Measurements from ENCODE around the gene TTC7B.
A peak's percentile ranks its signal among the peaks of the same experiment; 100 is the strongest.
"Not testable (repeated sequence)": the region's sequence is repeated elsewhere in the genome, so short reads cannot be mapped to it uniquely, and the experiment has no call there.

TTC7B gene

GRCh38 chr14:90842726-90843125 is 26.5 kb upstream of the TTC7B start:
- Mint-ChIP-seq H3K9me3 (no peaks in the 10 kb centered on the region), H3K4me1 (no peaks in the 10 kb centered on the region), H3K4me3 (no peak overlapping the region), H3K27me3 (no peaks in the 10 kb centered on the region), H3K27ac (no peak overlapping the region), H3K36me3 (peaks cover 9% of the 10 kb centered on the region)
- DNase-seq (ENCODE audit: low spot score in 2 of 2) (no peak), ATAC-seq (ENCODE audit: low read depth) (peak; percentile 29)

GRCh38 chr14:90840667-90841066 is 24.4 kb upstream of the TTC7B start:
- DNase-seq (ENCODE audit: low spot score in 2 of 2); H3K36me3 Mint-ChIP-seq; H3K4me3 Mint-ChIP-seq; H3K27me3 Mint-ChIP-seq; H3K4me1 Mint-ChIP-seq; H3K27ac Mint-ChIP-seq; ATAC-seq (ENCODE audit: low read depth); H3K9me3 Mint-ChIP-seq: not testable (repeated sequence)

- H3K9me3 Mint-ChIP-seq = no peaks in the 10 kb centered on the region
- peaks cover 4% of the 10 kb centered on the region for H3K4me1 Mint-ChIP-seq
- no peaks in the 10 kb centered on the region for H3K36me3 Mint-ChIP-seq
- no peak for DNase-seq (ENCODE audit: low spot score in 2 of 2)
- H3K27ac Mint-ChIP-seq = no peak overlapping the region
- no peak overlapping the region for H3K4me3 Mint-ChIP-seq
- H3K27me3 Mint-ChIP-seq = no peaks in the 10 kb centered on the region
- ATAC-seq (ENCODE audit: low read depth) = no peak
These were observed 23.6 kb upstream of the TTC7B start for GRCh38 chr14:90839889-90840266.

GRCh38 chr14:90839024-90839888 is 23.0 kb upstream of the TTC7B start:
- DNase-seq (ENCODE audit: low spot score in 2 of 2) (no peak), ATAC-seq (ENCODE audit: low read depth) (no peak)
- H3K27ac Mint-ChIP-seq = no peak overlapping the region
- no peaks in the 10 kb centered on the region for H3K9me3 Mint-ChIP-seq
- peaks cover 4% of the 10 kb centered on the region for H3K4me1 Mint-ChIP-seq
- no peaks in the 10 kb centered on the region for H3K27me3 Mint-ChIP-seq
- H3K36me3 Mint-ChIP-seq = no peaks in the 10 kb centered on the region
- no peak overlapping the region for H3K4me3 Mint-ChIP-seq

GRCh38 chr14:90838531-90838930 is 22.3 kb upstream of the TTC7B start:
- not testable (repeated sequence) for H3K4me3 Mint-ChIP-seq; ATAC-seq (ENCODE audit: low read depth); H3K9me3 Mint-ChIP-seq; H3K4me1 Mint-ChIP-seq; H3K27me3 Mint-ChIP-seq; H3K27ac Mint-ChIP-seq; DNase-seq (ENCODE audit: low spot score in 2 of 2); H3K36me3 Mint-ChIP-seq

GRCh38 chr14:90837355-90837754 is 21.1 kb upstream of the TTC7B start:
- DNase-seq (ENCODE audit: low spot score in 2 of 2) (no peak), ATAC-seq (ENCODE audit: low read depth) (no peak)
- H3K36me3 Mint-ChIP-seq = no peaks in the 10 kb centered on the region
- no peak overlapping the region for H3K4me3 Mint-ChIP-seq
- no peaks in the 10 kb centered on the region for H3K27me3 Mint-ChIP-seq
- H3K9me3 Mint-ChIP-seq = peaks cover 1% of the 10 kb centered on the region
- no peak overlapping the region for H3K27ac Mint-ChIP-seq
- peaks cover 4% of the 10 kb centered on the region for H3K4me1 Mint-ChIP-seq

- no peak for ATAC-seq (ENCODE audit: low read depth)
- Mint-ChIP-seq H3K27me3 (peaks cover 1% of the 10 kb centered on the region), H3K27ac (no peak overlapping the region), H3K36me3 (no peaks in the 10 kb centered on the region), H3K9me3 (peaks cover 1% of the 10 kb centered on the region), H3K4me1 (peaks cover 4% of the 10 kb centered on the region), H3K4me3 (no peak overlapping the region)
- DNase-seq (ENCODE audit: low spot score in 2 of 2) = no peak
These were observed 20.4 kb upstream of the TTC7B start for GRCh38 chr14:90836692-90837063.

GRCh38 chr14:90831821-90832220 is 15.6 kb upstream of the TTC7B start:
- H3K27ac Mint-ChIP-seq = no peak overlapping the region
- no peaks in the 10 kb centered on the region for H3K36me3 Mint-ChIP-seq
- no peak for ATAC-seq (ENCODE audit: low read depth)
- H3K9me3 Mint-ChIP-seq = peaks cover 1% of the 10 kb centered on the region
- DNase-seq (ENCODE audit: low spot score in 2 of 2) = no peak
- H3K27me3 Mint-ChIP-seq = peaks cover 2% of the 10 kb centered on the region
- H3K4me1 Mint-ChIP-seq = peaks cover 14% of the 10 kb centered on the region
- no peak overlapping the region for H3K4me3 Mint-ChIP-seq

GRCh38 chr14:90830931-90831701 is 14.9 kb upstream of the TTC7B start:
- no peak for DNase-seq (ENCODE audit: low spot score in 2 of 2)
- H3K27ac Mint-ChIP-seq = no peak overlapping the region
- no peak for ATAC-seq (ENCODE audit: low read depth)
- H3K4me1 Mint-ChIP-seq = peaks cover 12% of the 10 kb centered on the region
- H3K9me3 Mint-ChIP-seq = peaks cover 1% of the 10 kb centered on the region
- no peak overlapping the region for H3K4me3 Mint-ChIP-seq
- no peaks in the 10 kb centered on the region for H3K36me3 Mint-ChIP-seq
- peaks cover 2% of the 10 kb centered on the region for H3K27me3 Mint-ChIP-seq

- Mint-ChIP-seq H3K36me3 (no peaks in the 10 kb centered on the region), H3K4me3 (peak overlapping the region; percentile 27), H3K27ac (peak overlapping the region; percentile 56), H3K4me1 (peaks cover 9% of the 10 kb centered on the region), H3K27me3 (peaks cover 2% of the 10 kb centered on the region), H3K9me3 (peaks cover 1% of the 10 kb centered on the region)
- ATAC-seq (ENCODE audit: low read depth) = no peak
- no peak for DNase-seq (ENCODE audit: low spot score in 2 of 2)
These were observed 13.4 kb upstream of the TTC7B start for GRCh38 chr14:90829677-90830076.

- DNase-seq (ENCODE audit: low spot score in 2 of 2) = peak in 1 of 2 donors; percentile 14
- Mint-ChIP-seq H3K27ac (peak overlapping the region; percentile 56), H3K27me3 (peaks cover 2% of the 10 kb centered on the region), H3K36me3 (no peaks in the 10 kb centered on the region), H3K4me3 (peak overlapping the region; percentile 80), H3K4me1 (peaks cover 9% of the 10 kb centered on the region), H3K9me3 (peaks cover 4% of the 10 kb centered on the region)
- ATAC-seq (ENCODE audit: low read depth) = peak; percentile 23
These were observed 12.6 kb upstream of the TTC7B start for GRCh38 chr14:90828642-90829487.

- Mint-ChIP-seq H3K4me3 (peak overlapping the region; percentile 80), H3K27ac (peak overlapping the region; percentile 86), H3K4me1 (peaks cover 9% of the 10 kb centered on the region), H3K9me3 (peaks cover 7% of the 10 kb centered on the region), H3K27me3 (peaks cover 2% of the 10 kb centered on the region), H3K36me3 (no peaks in the 10 kb centered on the region)
- DNase-seq (ENCODE audit: low spot score in 2 of 2) (peak; percentile 86 to 88), ATAC-seq (ENCODE audit: low read depth) (peak; percentile 99)
These were observed 11.8 kb upstream of the TTC7B start for GRCh38 chr14:90827919-90828610.

GRCh38 chr14:90823542-90823941 is 7.3 kb upstream of the TTC7B start:
- ATAC-seq (ENCODE audit: low read depth) = not testable (repeated sequence)

More at GRCh38 chr14:90823542-90823941, 7.3 kb upstream of the TTC7B start:
- DNase-seq (ENCODE audit: low spot score in 2 of 2); H3K4me1 Mint-ChIP-seq; H3K9me3 Mint-ChIP-seq; H3K27me3 Mint-ChIP-seq; H3K4me3 Mint-ChIP-seq; H3K27ac Mint-ChIP-seq; H3K36me3 Mint-ChIP-seq: not testable (repeated sequence)
